Caco-2 (cell line): ENCODE data around the gene MLYCD. TPM values are rescaled to one million over a fixed set of nuclear protein-coding genes. Genes with fewer than 3 reads are reported as not detected.

Experiments used
- BruUV-seq: library from RNA; stranded (reverse); fragments of 400-500 nt; replicated peaks from 2 replicates; lab custom pipeline; 2021; lab: Mats Ljungman, UMichigan
- CTCF ChIA-PET: fragments of 300-600 bp; sonication (Branson Sonifier 250); formaldehyde crosslinking; loops from one replicate; lab custom pipeline; 2022; ENCODE audit warnings: antibody characterized with exemption; lab: Charles Lee
- POLR2A ChIA-PET: fragments of 300-600 bp; sonication (Branson Sonifier 250); formaldehyde crosslinking; loops from one replicate; lab custom pipeline; 2022; ENCODE audit warnings: antibody characterized with exemption; lab: Charles Lee
- DNase-seq, 2 experiments: peaks; one replicate each; pipeline versions ENCODE4 v3.0.0 to v3.0.0-alpha.2; 2020 to 2022
- H3K27me3 ChIP-seq: replicated peaks from 2 replicates; pipeline ENCODE4 v1.6.0; 2011; ENCODE audit warnings: low read length; ENCODE audit not compliant: control insufficient read depth, insufficient read depth
- H3K36me3 ChIP-seq: 2 replicates; pipeline ENCODE4 v1.5.1; 2011; ENCODE audit warnings: low read length; ENCODE audit not compliant: control insufficient read depth, insufficient read depth
- H3K4me1 ChIP-seq: fragments of 250-450 bp; sonication (Bioruptor Pico); 2 replicates; pipeline ENCODE4 v1.5.1; 2020; ENCODE audit warnings: mild to moderate bottlenecking
- H3K4me3 ChIP-seq: 2 replicates; pipeline ENCODE4 v1.5.1; 2011; ENCODE audit warnings: low read depth, mild to moderate bottlenecking, control low read depth, low read length
- H3K9me3 ChIP-seq: fragments of 250-450 bp; sonication (Bioruptor Pico); 2 replicates; pipeline ENCODE4 v1.5.1; 2020; ENCODE audit warnings: mild to moderate bottlenecking, moderate library complexity
- H3K27ac Mint-ChIP-seq: one replicate; pipeline ENCODE4 v1.8.0; 2022; ENCODE audit warnings: mixed read lengths; ENCODE audit not compliant: unreplicated experiment
- H3K27me3 Mint-ChIP-seq: one replicate; pipeline ENCODE4 v1.8.0; 2022; ENCODE audit warnings: mixed read lengths; ENCODE audit not compliant: insufficient read depth, unreplicated experiment
- H3K36me3 Mint-ChIP-seq: one replicate; pipeline ENCODE4 v1.8.0; 2022; ENCODE audit warnings: mild to moderate bottlenecking, mixed read lengths; ENCODE audit not compliant: insufficient read depth, unreplicated experiment
- H3K4me1 Mint-ChIP-seq: one replicate; pipeline ENCODE4 v1.8.0; 2022; ENCODE audit warnings: low read depth, mixed read lengths; ENCODE audit not compliant: unreplicated experiment
- H3K4me3 Mint-ChIP-seq: one replicate; pipeline ENCODE4 v1.8.0; 2022; ENCODE audit warnings: mild to moderate bottlenecking, moderate library complexity, mixed read lengths; ENCODE audit not compliant: unreplicated experiment
- H3K9me3 Mint-ChIP-seq: one replicate; pipeline ENCODE4 v1.8.0; 2022; ENCODE audit warnings: mixed read lengths; ENCODE audit not compliant: unreplicated experiment
- intact Hi-C: fragments of 100-400 bp; cut with micrococcal nuclease; formaldehyde crosslinking; loops from one replicate; pipeline ENCODE4 v1.10.0; 2022; ENCODE audit not compliant: unreplicated experiment
- total RNA-seq: library from RNA; stranded (reverse); gene quantifications from 2 replicates; pipeline ENCODE4 v1.2.3, GENCODE V29; 2022
- TF ChIP-seq, protein P1 (sequence below), 2 experiments: fragments of 200-600 bp in 1 of 2; IDR thresholded peaks; 1 replicate in 1 of 2; 2 replicates in 1 of 2; pipeline versions ENCODE4 v1.5.1 to v1.8.0; 2011 to 2022; ENCODE audit warnings: antibody characterized with exemption in 1 of 2, control low read depth in 1 of 2, inconsistent platforms in 1 of 2, low read depth in 1 of 2, low read length in 1 of 2, mild to moderate bottlenecking in 1 of 2, moderate library complexity in 1 of 2; ENCODE audit not compliant: insufficient read depth in 1 of 2, severe bottlenecking in 1 of 2, unreplicated experiment in 1 of 2

Gene MLYCD
- total RNA-seq, 1 experiment from 2014 or later, result 8.7 TPM

DNA sequence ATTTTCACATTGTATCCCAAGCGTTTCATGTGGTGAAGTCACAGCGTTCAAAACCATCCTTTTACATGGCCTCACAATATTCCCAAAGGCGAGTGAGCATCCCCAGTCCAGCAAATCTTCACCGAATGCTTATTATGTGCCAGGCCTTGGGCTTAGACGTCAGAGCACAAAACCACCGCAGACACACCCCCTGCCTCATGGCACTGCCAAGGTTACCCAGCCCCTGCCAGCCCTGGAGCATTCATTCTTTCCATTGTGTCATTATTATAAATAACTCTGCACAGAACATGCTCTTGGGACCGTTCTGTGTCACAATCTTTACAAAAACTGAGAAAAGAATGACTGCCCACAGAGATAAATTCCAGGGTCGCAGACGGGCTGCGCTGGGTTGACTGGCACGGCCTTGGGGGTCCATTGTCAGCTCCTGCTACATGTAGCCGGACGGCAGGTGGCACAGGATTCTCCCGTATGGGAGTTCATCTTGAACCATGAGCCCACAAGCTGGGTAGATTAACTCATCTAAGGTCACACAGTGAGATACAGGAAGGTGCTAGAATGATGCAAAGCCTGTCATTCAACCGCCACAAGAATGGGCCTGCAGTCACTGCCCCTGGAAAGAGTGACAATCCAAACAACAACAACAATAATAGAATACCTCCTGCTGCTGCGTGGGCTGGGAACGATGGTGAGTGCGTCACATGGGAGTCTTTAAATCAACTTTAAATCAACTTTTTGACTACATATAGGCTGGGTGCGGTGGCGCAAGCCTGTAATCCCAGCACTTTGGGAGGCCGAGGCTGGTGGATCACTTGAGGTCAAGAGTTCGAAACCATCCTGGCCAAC is 64.6 kb downstream of the MLYCD start:
- H3K27me3 ChIP-seq, result no peaks in the 10 kb centered on the region
- H3K9me3 ChIP-seq, result no peaks in the 10 kb centered on the region
- BruUV-seq, result no TSS peak
- H3K4me1 ChIP-seq, result no peaks in the 10 kb centered on the region
- ChIA-PET CTCF (no interaction called here), POLR2A (no interaction called here)
- Mint-ChIP-seq H3K9me3 (no peaks in the 10 kb centered on the region), H3K27ac (no peak overlapping the region), H3K27me3 (peaks cover 4% of the 10 kb centered on the region), H3K36me3 (peaks cover 23% of the 10 kb centered on the region), H3K4me1 (no peaks in the 10 kb centered on the region), H3K4me3 (no peak overlapping the region)
- H3K36me3 ChIP-seq, result no peaks in the 10 kb centered on the region; the same call in 1 of the 2 replicates
- intact Hi-C loops, result no loop called here
- no peak overlapping the region for H3K4me3 ChIP-seq
- DNase-seq, result no peak
- TF ChIP-seq, protein P1, sequence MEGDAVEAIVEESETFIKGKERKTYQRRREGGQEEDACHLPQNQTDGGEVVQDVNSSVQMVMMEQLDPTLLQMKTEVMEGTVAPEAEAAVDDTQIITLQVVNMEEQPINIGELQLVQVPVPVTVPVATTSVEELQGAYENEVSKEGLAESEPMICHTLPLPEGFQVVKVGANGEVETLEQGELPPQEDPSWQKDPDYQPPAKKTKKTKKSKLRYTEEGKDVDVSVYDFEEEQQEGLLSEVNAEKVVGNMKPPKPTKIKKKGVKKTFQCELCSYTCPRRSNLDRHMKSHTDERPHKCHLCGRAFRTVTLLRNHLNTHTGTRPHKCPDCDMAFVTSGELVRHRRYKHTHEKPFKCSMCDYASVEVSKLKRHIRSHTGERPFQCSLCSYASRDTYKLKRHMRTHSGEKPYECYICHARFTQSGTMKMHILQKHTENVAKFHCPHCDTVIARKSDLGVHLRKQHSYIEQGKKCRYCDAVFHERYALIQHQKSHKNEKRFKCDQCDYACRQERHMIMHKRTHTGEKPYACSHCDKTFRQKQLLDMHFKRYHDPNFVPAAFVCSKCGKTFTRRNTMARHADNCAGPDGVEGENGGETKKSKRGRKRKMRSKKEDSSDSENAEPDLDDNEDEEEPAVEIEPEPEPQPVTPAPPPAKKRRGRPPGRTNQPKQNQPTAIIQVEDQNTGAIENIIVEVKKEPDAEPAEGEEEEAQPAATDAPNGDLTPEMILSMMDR (IDR thresholded peaks at IDR 0.05; ENCODE audit: insufficient read depth in 1 of 2, low read depth in 1 of 2, low read length in 1 of 2, severe bottlenecking in 1 of 2, unreplicated experiment in 1 of 2), result no peak

DNA sequence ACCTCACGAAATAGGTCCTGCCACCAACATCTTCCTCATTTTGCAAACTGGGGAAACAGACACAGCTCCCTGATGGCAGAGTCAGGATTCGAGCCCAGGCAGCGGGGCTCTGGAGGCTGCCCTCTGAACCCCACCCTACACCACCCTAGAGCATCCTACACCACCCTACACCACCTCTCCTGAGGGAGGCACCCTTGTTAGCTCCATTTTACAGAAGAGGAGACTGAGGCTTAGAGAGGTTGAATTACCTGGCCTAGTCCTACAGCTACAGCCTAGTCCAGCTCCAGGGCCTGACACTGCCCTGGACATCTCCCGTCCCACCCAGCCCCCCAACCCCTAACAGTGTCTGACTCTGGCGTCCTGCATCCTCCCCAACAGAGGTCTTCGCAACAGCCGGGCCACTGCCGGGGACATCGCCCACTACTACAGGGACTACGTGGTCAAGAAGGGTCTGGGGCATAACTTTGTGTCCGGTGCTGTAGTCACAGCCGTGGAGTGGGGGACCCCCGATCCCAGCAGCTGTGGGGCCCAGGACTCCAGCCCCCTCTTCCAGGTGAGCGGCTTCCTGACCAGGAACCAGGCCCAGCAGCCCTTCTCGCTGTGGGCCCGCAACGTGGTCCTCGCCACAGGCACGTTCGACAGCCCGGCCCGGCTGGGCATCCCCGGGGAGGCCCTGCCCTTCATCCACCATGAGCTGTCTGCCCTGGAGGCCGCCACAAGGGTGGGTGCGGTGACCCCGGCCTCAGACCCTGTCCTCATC is 65.9 kb downstream of the MLYCD start:
- Mint-ChIP-seq H3K36me3 (peaks cover 20% of the 10 kb centered on the region), H3K9me3 (no peaks in the 10 kb centered on the region), H3K27me3 (peaks cover 4% of the 10 kb centered on the region), H3K4me1 (no peaks in the 10 kb centered on the region), H3K4me3 (no peak overlapping the region), H3K27ac (no peak overlapping the region)
- POLR2A ChIA-PET, result no interaction called here
- TF ChIP-seq, protein P1 (IDR thresholded peaks at IDR 0.05; ENCODE audit: insufficient read depth in 1 of 2, low read depth in 1 of 2, low read length in 1 of 2, severe bottlenecking in 1 of 2, unreplicated experiment in 1 of 2), result no peak
- H3K4me3 ChIP-seq, result no peak overlapping the region
- no peaks in the 10 kb centered on the region for H3K9me3 ChIP-seq
- H3K27me3 ChIP-seq, result no peaks in the 10 kb centered on the region
- BruUV-seq, result no TSS peak
- CTCF ChIA-PET, result interaction anchor here (1.4 kb wide), 1 partner anchor 11 kb away, joined by 5 read pairs; no protein-coding TSS in a partner anchor
- no peaks in the 10 kb centered on the region for H3K4me1 ChIP-seq
- DNase-seq, result no peak
- intact Hi-C loops, result no loop called here
- H3K36me3 ChIP-seq, result no peaks in the 10 kb centered on the region; the same call in 1 of the 2 replicates

DNA sequence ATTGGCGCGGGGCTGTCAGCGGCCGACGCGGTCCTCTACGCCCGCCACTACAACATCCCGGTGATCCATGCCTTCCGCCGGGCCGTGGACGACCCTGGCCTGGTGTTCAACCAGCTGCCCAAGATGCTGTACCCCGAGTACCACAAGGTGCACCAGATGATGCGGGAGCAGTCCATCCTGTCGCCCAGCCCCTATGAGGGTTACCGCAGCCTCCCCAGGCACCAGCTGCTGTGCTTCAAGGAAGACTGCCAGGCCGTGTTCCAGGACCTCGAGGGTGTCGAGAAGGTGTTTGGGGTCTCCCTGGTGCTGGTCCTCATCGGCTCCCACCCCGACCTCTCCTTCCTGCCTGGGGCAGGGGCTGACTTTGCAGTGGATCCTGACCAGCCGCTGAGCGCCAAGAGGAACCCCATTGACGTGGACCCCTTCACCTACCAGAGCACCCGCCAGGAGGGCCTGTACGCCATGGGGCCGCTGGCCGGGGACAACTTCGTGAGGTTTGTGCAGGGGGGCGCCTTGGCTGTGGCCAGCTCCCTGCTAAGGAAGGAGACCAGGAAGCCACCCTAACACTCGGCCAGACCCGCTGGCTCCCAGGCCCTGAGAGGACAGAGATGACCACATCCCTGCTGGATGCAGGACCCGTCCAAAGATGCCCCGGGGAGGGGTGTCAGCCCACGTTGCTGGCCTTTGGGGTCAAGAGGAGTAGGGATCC is 66.7 kb downstream of the MLYCD start:
- BruUV-seq, result no TSS peak

More for the DNA sequence above, 66.7 kb downstream of the MLYCD start:
- H3K4me3 ChIP-seq, result no peak overlapping the region
- H3K9me3 ChIP-seq, result no peaks in the 10 kb centered on the region
- Mint-ChIP-seq H3K27ac (no peak overlapping the region), H3K36me3 (peaks cover 16% of the 10 kb centered on the region), H3K27me3 (peaks cover 4% of the 10 kb centered on the region), H3K9me3 (no peaks in the 10 kb centered on the region), H3K4me1 (no peaks in the 10 kb centered on the region), H3K4me3 (no peak overlapping the region)
- DNase-seq, result no peak
- ChIA-PET CTCF (interaction anchor here (1.4 kb wide), 1 partner anchor 12 kb away, joined by 5 read pairs; no protein-coding TSS in a partner anchor), POLR2A (no interaction called here)
- no peaks in the 10 kb centered on the region for H3K36me3 ChIP-seq
- no peaks in the 10 kb centered on the region for H3K4me1 ChIP-seq
- no peaks in the 10 kb centered on the region for H3K27me3 ChIP-seq
- TF ChIP-seq, protein P1 (IDR thresholded peaks at IDR 0.05; ENCODE audit: insufficient read depth in 1 of 2, low read depth in 1 of 2, low read length in 1 of 2, severe bottlenecking in 1 of 2, unreplicated experiment in 1 of 2), result no peak
- intact Hi-C loops, result no loop called here
